Stomach (tissue), 9 donors: ENCODE measurements around the gene TSPAN1. TPM values are rescaled to one million over a fixed set of nuclear protein-coding genes. Genes with fewer than 3 reads are reported as not detected.

ENCODE experiments used
- DNase-seq, 2 donors: peaks; one replicate each; pipeline versions ENCODE4 v3.0.0 to v3.0.0-alpha.2; 2013 to 2019
- H3K27ac ChIP-seq, 5 donors: fragments of 200-600 bp in 4 of 5; sonication (generic) in 4 of 5; one replicate each; pipeline ENCODE4 v1.5.1; 2013 to 2019; ENCODE audit warnings: mild to moderate bottlenecking in 1 of 5, moderate library complexity in 1 of 5
- H3K27me3 ChIP-seq, 3 donors: fragments of 200-600 bp; sonication (generic); one replicate each; pipeline ENCODE4 v1.5.1; 2017 to 2019; ENCODE audit warnings: mixed run types in 1 of 3
- H3K36me3 ChIP-seq, 4 donors: fragments of 200-600 bp; sonication (generic); 1 replicate in 3 of 4; 2 replicates in 1 of 4; pipeline ENCODE4 v1.5.1; 2016 to 2019
- H3K4me1 ChIP-seq, 4 donors: fragments of 200-600 bp; sonication (generic); one replicate each; pipeline ENCODE4 v1.5.1; 2016 to 2019
- H3K4me3 ChIP-seq, 4 donors: fragments of 200-600 bp; sonication (generic) in 3 of 4; one replicate each; pipeline ENCODE4 v1.5.1; 2016 to 2019; ENCODE audit warnings: mild to moderate bottlenecking in 1 of 4
- H3K9me3 ChIP-seq, 4 donors: fragments of 200-600 bp; sonication (generic); one replicate each; pipeline ENCODE4 v1.5.1; 2016 to 2019
- CTCF ChIP-seq, 7 experiments: fragments of 450-650 bp in 4 of 7; fragments of 200-600 bp in 3 of 7; sonication (generic) in 3 of 7; IDR thresholded peaks; one replicate each; pipeline ENCODE4 v1.5.1; 2016 to 2019; ENCODE audit warnings: antibody characterized with exemption in 7 of 7, control low read depth in 2 of 7, mild to moderate bottlenecking in 1 of 7
- EP300 ChIP-seq: sonication (generic); formaldehyde crosslinking; IDR thresholded peaks from one replicate; pipeline ENCODE4 v1.6.1; 2017; ENCODE audit warnings: antibody characterized with exemption
- POLR2A ChIP-seq, 4 donors: fragments of 450-650 bp; IDR thresholded peaks; one replicate each; pipeline ENCODE4 v1.6.1; 2016; ENCODE audit warnings: antibody characterized with exemption in 4 of 4, control low read depth in 2 of 4, mild to moderate bottlenecking in 1 of 4, moderate library complexity in 1 of 4
- POLR2AphosphoS5 ChIP-seq, 3 donors: sonication (generic); formaldehyde crosslinking; IDR thresholded peaks; one replicate each; pipeline ENCODE4 v1.6.1; 2016; ENCODE audit warnings: antibody characterized with exemption in 3 of 3
- WGBS, 5 donors: extraction: QIAGEN DNeasy Blood & Tissue Kit in 3 of 5; methylation state at CpG; one replicate each; pipeline versions ENCODE4 v1.1.5 to v1.1.7; 2013 to 2018; 5-methylcytosine and 5-hydroxymethylcytosine counted together
- intact Hi-C: fragments of 100-400 bp; cut with DNase I; formaldehyde crosslinking; loops from one replicate; pipeline ENCODE4 v1.15.1; 2023; ENCODE audit warnings: low total_unique reads
- polyA plus RNA-seq, 3 donors: library from polyadenylated mRNA; stranded (reverse); fragments of 200-250 nt; gene quantifications; one replicate each; pipeline ENCODE4 v1.2.3, GENCODE V29; 2013
- total RNA-seq, 5 donors: library from RNA; depleted of rRNA; stranded (reverse); fragments of >200 nt; gene quantifications; one replicate each; pipeline versions ENCODE4 v1.1.0 to v1.2.3, GENCODE V29; 2014 to 2016
- donor health status: healthy with polysubstance abuse.
- donor health status: Bipolar disorder and iron deficiency.
- donor health status: healthy.

The TSPAN1 gene
- total and polyA plus RNA-seq, 8 donors: 35.9 to 154 (median 73.0) TPM

- no peak overlapping the region for H3K4me3 ChIP-seq
- 87 to 95% (median 92%) methylated on average over 1 of the region's 1 CpG for WGBS, 5 donors
- TF ChIP-seq EP300 (no peak), POLR2A (IDR thresholded peaks at IDR 0.05) (no peak), CTCF (IDR thresholded peaks at IDR 0.05) (no peak), POLR2AphosphoS5 (IDR thresholded peaks at IDR 0.05) (no peak)
- H3K27ac ChIP-seq: no peak overlapping the region
- no peaks in the 10 kb centered on the region for H3K9me3 ChIP-seq
- no peaks in the 10 kb centered on the region for H3K27me3 ChIP-seq
- H3K4me1 ChIP-seq: no peaks in the 10 kb centered on the region
- intact Hi-C loops: no loop called here
- H3K36me3 ChIP-seq: no peaks in the 10 kb centered on the region
- DNase-seq: no peak
Observed at GRCh38 chr1:46160212-46160611, 14.7 kb upstream of the TSPAN1 start.

GRCh38 chr1:46166521-46167462 is 8.1 kb upstream of the TSPAN1 start:
- Histone ChIP-seq H3K4me1 (peaks cover 18 to 29% (median 26%) of the 10 kb centered on the region in 4 donors), H3K36me3 (no peaks in the 10 kb centered on the region), H3K9me3 (no peaks in the 10 kb centered on the region), H3K27me3 (peaks cover 0 to 23% (median 0%) of the 10 kb centered on the region in 3 donors), H3K4me3 (peak overlapping the region; percentile 53 to 58 (median 55)), H3K27ac (peak overlapping the region; percentile 46 to 75 (median 69))
- TF ChIP-seq POLR2A (IDR thresholded peaks at IDR 0.05) (no peak), CTCF (IDR thresholded peaks at IDR 0.05) (no peak), POLR2AphosphoS5 (IDR thresholded peaks at IDR 0.05) (peak; percentile 21 to 48 (median 33)), EP300 (peak; percentile 41)
- peak; percentile 41 to 76 for DNase-seq
- intact Hi-C loops: no loop called here
- 11 to 26% (median 15%) methylated on average over 42 to 47 of the region's 47 CpGs for WGBS, 5 donors

GRCh38 chr1:46168477-46168876 is 6.4 kb upstream of the TSPAN1 start:
- intact Hi-C loops: no loop called here
- Histone ChIP-seq H3K9me3 (no peaks in the 10 kb centered on the region), H3K4me1 (peaks cover 23 to 46% (median 37%) of the 10 kb centered on the region in 4 donors), H3K4me3 (no peak overlapping the region), H3K27me3 (peaks cover 0 to 23% (median 0%) of the 10 kb centered on the region in 3 donors), H3K36me3 (no peaks in the 10 kb centered on the region), H3K27ac (peak overlapping the region in 1 of 5 donors; percentile 83)
- WGBS, 5 donors: 53 to 71% (median 68%) methylated on average over 1 of the region's 1 CpG
- peak in 1 of 2 donors; percentile 14 for DNase-seq
- TF ChIP-seq CTCF (IDR thresholded peaks at IDR 0.05) (no peak), POLR2AphosphoS5 (IDR thresholded peaks at IDR 0.05) (no peak), POLR2A (IDR thresholded peaks at IDR 0.05) (no peak), EP300 (no peak)

- intact Hi-C loops: no loop called here
- 82 to 92% (median 87%) methylated on average over 3 of the region's 3 CpGs for WGBS, 5 donors
- Histone ChIP-seq H3K4me3 (no peak overlapping the region), H3K9me3 (no peaks in the 10 kb centered on the region), H3K27ac (peak overlapping the region in 2 of 5 donors; percentile 82 to 83), H3K4me1 (peaks cover 37 to 61% (median 51%) of the 10 kb centered on the region in 4 donors), H3K27me3 (peaks cover 0 to 23% (median 0%) of the 10 kb centered on the region in 3 donors), H3K36me3 (no peaks in the 10 kb centered on the region)
- no peak for TF ChIP-seq POLR2A (IDR thresholded peaks at IDR 0.05)
- TF ChIP-seq CTCF (IDR thresholded peaks at IDR 0.05): no peak
- TF ChIP-seq EP300: no peak
- TF ChIP-seq POLR2AphosphoS5 (IDR thresholded peaks at IDR 0.05): no peak
- DNase-seq: no peak
Observed at GRCh38 chr1:46169811-46170454, 5.0 kb upstream of the TSPAN1 start.
